Superior temporal gyrus (tissue), 1 donor: ENCODE data around the gene NDUFB5.
"Not testable (repeated sequence)": the region's sequence is repeated elsewhere in the genome, so short reads cannot be mapped to it uniquely, and the experiment has no call there.

Experiments
- DNase-seq: peaks from one replicate; pipeline ENCODE4 v3.0.0-alpha.2; 2016; ENCODE audit errors: extremely low spot score

NDUFB5 gene

DNA sequence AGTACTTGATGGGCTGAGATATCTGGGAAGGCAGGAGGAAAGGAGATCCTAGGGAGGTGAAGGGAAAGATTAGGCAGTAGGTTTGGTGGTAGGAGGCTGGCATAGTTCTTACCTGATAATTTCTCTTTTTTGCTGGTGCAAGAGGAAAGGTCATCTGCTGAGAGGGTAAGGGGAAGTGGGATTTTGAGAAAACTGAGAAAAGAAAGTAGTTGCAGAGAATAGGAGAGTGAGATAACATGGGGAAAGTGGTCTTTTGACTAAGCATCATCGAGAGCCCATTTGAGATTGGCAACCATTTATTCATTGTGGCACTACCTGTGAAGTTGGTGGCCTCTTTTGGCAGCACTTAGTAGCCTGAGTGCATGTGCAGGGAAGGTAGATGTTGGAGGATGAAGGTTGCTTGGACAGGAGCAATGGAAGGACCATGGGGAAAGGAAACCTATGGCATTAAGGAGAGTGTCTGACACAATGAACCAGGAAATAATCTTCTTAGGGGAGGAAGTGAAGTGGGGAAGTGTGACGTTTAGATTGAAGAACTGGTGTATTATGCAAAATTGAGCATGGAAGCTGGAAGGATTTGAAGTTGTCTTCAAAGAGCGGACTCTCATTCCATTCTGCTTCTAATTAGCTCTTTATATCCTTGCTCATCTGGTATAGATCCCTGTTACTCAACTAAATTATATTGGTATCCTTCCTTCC is 26.3 kb downstream of the NDUFB5 start:
- no peak for DNase-seq

- no peak for DNase-seq
Measured at GRCh38 chr3:179640469-179640868, 35.9 kb downstream of the NDUFB5 start.

DNA sequence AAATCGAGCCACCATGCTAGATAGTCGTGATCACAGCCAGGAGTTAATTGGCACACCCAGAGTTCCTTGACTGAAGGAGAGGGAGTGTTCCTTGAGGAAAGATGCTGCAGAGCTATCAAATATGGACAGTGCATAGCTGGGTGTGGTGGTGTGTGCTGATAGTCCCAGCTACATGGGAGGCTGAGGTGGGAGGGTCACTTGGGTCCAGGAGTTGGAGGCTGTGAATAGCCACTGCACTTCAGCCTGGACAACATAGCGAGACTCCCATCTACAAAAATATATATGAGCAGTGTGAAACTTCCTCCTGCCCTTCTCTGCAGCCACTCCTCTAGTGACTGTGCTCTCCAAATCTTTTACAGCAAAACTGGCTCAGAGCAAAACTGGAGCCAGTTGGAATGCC is 38.3 kb downstream of the NDUFB5 start:
- no peak for DNase-seq

DNA sequence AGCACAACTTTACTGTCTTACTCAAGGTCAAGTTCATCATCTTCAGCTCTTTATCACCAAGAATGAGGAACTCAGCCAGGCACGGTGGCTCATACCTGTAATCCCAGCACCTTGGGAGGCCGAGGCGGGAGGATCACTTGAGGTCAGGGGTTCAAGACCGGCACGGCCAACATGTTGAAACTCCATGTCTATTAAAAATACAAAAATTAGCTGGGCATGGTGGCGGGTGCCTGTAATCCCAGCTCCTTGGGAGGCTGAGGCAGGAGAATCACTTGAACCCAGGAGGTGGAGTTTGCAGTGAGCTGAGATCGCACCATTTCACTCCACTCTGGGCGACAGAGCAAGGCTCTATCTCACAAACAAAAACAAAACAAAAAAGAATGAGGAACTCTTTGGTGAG is 39.2 kb downstream of the NDUFB5 start:
- DNase-seq, result not testable (repeated sequence)

GRCh38 chr3:179646177-179646576 is 41.6 kb downstream of the NDUFB5 start:
- no peak for DNase-seq

GRCh38 chr3:179651687-179652446 is 47.3 kb downstream of the NDUFB5 start:
- peak; percentile 76 for DNase-seq

GRCh38 chr3:179652447-179653095 is 48.0 kb downstream of the NDUFB5 start, which contains the start of gene USP13:
TSS of gene USP13 (plus strand) at chr3:179653040. CDS start at chr3:179653226, 186 bp downstream.
- peak; percentile 82 for DNase-seq

DNA sequence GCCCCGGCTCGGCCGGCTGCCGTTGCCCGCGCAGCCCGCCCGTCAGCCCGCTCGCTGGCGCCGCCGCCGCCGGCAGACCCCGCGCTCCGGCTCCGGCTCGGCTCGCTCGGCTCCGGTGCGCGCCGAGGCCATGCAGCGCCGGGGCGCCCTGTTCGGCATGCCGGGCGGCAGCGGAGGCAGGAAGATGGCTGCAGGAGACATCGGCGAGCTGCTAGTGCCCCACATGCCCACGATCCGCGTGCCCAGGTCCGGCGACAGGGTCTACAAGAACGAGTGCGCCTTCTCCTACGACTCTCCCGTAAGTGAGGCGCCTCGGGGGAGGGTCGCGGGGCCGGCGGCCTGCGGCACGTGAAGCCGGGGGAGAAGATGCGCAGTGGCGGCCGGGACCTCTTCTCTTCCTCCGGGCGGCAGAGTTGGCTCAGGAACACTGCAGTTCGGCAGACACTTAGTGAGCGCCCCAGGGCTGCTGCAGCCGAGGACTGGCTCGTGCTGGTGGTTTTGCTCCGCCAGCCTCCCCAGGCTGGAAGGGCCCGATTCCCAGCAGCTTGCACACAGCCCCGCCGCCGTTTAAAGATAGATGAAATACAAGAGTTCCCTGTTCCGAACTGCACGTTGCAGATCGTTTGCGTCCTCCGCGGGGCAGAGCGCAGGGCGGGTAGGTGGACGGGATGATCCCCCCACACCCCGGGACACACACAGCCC is 48.7 kb downstream of the NDUFB5 start:
- peak; percentile 75 for DNase-seq

DNA sequence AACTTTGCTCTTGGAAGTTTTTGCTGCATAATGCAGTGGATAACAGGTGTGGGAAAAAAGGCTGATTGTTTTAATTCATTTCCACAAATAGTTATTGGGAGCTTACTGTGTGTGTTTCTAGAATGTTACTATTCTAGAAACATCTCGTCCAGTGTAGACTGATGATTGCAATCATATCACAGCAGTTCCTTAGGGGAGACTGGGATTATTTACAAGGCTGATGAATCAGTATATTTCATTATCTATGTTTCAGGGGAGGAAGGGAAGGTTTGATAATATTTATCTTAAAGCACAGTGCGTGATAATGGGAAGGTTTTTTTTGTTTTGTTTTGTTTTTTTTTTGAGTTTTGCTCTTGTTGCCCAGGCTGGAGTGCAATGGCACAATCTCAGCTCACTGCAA is 50.6 kb downstream of the NDUFB5 start:
- no peak for DNase-seq

GRCh38 chr3:179658606-179659005 is 54.0 kb downstream of the NDUFB5 start:
- no peak for DNase-seq

DNA sequence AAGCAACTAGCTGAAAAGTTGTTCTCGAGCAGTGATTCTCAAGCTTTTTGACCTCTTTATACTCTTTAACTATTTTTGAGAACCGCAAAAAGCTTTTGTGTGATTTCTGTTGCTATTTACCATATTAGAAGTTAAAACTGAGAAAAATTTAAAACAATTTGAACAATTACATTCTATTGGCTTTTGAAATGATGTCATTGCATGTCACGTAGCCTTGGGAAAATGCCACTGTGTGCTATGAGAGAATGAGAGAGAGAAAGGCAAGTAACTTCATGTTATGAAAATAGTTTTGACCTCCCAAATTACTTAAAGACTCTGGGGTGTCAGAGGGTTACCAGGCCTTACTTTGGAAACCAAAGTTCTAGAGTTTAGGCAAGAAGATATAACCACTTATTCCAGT is 56.3 kb downstream of the NDUFB5 start:
- no peak for DNase-seq

DNA sequence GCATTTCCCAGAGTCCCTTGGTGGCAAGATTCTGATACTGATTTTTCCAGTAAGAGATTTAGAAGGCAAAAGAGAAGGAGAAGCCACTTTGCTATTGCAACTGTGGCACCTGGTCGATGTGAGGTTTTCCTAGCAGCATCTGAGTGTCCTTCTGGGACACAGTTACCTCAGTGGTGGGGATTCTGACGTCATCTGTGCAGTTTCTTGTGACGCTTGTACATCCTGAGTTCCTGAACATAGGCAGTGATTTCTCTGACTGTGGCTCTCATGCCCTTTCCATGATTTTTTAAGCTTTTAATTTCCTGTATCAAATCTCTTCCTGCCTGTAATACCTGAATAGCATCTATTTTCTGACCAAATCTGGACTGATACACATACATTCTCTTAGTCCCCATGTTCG is 57.2 kb downstream of the NDUFB5 start:
- DNase-seq, result no peak

DNA sequence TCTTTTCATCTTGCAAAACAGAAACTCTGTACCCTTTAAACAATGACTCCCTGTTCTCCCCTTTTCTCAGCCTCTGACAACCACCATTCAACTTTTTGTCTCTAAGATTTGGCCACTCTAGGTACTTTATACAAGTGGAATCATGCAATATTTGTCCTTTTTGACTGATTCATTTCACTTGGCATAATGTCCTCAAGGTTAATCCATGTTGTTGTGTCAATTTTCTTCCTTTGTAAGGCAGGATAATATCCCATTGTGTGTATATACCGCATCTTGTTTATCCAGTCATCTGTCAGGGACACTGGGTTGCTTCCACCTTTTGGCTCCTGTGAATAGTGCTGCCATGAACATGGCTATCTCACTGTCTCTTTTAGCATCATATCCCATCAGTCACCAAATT is 58.5 kb downstream of the NDUFB5 start:
- DNase-seq, result no peak

DNA sequence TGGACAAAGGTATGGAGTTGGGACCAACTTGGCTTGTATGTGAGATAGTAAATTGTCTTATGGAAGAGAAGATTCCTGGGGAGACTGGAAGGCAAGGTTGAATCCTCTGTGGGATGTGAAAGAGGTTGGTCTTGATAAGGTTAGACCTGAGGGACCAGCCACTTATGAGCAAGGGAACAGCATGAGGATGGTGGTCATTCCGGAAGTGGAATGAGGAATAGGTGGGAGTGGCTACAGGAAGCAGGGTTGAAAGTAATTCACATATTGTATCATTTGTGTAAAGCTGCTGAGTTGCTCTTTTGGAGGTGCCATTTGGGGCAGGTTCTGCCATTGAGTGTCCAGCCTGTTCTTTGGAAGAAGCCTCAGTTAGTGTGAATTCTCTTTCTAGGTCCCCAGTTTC is 61.4 kb downstream of the NDUFB5 start:
- no peak for DNase-seq

DNA sequence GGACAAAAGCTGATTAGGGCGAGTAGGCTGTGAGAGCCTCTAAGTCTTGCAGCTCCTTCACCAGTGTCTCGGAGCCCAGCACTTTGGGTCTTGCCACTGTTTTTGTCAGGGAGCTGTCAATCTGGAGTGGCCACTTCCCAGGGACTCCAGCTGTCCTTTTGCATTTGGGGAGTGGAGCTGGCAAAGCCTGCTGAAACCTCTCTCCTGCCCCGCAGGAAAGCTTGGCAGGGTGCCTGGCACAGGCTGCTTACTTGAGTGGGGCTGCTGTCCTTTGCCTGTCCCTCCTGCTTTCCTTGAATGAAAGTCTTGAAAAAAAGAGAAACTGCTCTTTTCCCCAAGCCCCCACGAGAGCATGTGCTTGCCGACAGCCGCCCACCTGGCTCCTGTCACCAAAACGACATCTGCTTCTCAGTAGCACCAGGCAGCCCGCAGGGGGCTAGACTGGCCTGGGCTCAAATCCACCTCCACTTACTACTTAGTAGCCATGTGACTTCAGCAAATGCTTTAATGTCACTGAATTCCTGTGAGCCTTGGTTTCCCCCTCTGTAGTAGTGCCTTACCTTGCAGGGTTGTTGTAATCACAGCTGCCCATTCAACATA is 61.9 kb downstream of the NDUFB5 start:
- no peak for DNase-seq

DNA sequence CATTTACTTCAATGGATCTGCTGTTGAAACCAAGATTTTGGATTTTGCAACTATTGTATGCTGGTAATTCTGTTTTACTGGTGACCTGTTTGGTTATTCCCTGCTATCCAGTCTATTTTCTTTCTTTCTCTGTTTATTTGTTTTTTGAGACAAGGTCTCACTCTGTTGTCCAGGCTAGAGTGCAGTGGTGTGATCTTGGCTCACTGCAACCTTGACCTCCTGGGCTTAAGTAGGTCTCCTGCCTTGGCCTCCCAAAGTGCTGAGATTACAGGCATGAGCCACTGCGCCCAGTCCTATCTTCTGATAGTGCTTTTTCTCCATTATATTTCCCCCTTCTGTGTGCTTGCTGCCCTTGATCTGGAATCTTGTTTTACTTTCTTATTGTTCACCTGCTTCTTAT is 63.8 kb downstream of the NDUFB5 start:
- DNase-seq, result no peak

DNA sequence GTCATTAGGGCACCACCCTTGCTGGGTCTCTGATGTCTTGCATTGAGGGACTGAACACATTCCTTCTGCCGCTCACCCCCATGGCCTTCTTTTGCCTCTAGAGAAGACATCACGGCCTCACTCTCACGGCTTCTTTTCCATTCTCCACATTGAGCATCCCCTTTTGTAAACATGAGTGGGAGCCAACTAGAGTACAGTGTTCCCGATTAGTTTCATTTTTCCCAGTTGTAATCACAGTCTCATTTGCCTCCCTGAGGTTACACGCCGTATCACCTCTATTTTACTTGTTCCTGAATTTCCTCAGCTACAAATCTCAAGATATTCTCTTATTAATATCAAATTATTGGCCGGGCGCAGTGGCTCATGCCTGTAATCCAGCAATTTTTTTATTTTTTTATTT is 65.7 kb downstream of the NDUFB5 start:
- DNase-seq, result no peak

DNA sequence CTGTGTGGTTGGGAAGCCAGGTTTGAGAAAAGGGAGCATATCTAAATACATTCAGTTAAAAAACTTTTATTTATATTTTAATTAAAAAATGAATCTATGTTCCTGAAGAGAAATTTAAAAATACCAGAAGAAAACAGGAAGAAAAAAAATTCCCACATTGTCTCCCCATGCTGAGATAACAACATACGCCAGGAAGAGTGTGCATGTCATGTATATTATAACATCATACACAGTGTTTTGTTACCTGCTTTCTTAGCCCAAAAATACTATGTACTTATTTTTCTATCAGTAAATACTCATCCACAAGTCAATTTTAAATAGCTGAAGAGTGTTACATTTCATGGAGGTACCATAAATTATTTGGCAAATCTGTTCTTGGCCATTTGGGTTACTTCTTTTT is 66.7 kb downstream of the NDUFB5 start:
- no peak for DNase-seq

GRCh38 chr3:179671747-179672242 is 67.2 kb downstream of the NDUFB5 start:
- DNase-seq, result no peak

GRCh38 chr3:179672918-179673317 is 68.3 kb downstream of the NDUFB5 start:
- no peak for DNase-seq

DNA sequence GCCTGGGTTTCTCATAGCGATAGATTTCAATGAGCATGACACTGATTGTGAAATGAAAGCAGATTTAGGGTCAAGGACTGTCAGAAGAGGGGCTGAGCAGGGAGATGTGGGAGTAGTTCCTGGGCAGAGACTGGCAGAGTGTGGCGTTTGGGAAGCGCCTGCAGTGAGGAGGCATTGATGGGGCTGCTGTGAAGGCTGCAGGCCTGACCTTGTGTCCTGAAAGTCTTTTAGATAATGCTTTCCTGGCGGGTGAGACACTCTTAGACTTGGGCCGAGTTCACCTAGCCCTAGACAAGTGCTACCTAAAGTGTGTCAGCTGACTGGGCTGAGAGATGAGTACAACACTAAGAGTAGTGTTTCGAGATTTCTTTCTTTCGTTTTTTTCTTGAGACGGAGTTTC is 68.9 kb downstream of the NDUFB5 start:
- DNase-seq, result no peak

DNA sequence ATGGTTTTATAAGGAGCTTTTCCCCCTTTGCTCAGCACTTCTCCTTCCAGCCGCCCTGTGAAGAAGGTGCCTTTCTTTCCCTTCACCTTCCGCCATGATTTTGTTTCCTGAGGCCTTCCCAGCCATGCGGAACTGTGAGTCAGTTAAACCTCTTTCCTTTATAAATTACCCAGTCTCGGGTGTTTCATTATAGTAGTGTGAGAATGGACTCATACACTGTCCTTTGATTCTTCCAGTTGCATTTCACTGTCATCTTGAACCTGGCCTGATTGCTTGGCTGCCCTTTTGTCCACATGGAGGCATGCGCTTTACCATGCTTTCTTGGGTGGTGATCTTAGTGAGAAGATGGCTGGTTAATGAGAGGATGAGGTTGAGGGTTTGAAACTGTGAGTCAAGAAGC is 71.5 kb downstream of the NDUFB5 start:
- DNase-seq, result no peak
